HS-27A (cell line): Measurements from ENCODE around the gene AP3S2.
"Not testable (repeated sequence)": the region's sequence is repeated elsewhere in the genome, so short reads cannot be mapped to it uniquely, and the experiment has no call there.

ENCODE experiments used
- DNase-seq: peaks from one replicate; pipeline ENCODE4 v3.0.0-alpha.2; 2012; ENCODE audit warnings: low read depth, missing footprints

AP3S2 gene

DNA sequence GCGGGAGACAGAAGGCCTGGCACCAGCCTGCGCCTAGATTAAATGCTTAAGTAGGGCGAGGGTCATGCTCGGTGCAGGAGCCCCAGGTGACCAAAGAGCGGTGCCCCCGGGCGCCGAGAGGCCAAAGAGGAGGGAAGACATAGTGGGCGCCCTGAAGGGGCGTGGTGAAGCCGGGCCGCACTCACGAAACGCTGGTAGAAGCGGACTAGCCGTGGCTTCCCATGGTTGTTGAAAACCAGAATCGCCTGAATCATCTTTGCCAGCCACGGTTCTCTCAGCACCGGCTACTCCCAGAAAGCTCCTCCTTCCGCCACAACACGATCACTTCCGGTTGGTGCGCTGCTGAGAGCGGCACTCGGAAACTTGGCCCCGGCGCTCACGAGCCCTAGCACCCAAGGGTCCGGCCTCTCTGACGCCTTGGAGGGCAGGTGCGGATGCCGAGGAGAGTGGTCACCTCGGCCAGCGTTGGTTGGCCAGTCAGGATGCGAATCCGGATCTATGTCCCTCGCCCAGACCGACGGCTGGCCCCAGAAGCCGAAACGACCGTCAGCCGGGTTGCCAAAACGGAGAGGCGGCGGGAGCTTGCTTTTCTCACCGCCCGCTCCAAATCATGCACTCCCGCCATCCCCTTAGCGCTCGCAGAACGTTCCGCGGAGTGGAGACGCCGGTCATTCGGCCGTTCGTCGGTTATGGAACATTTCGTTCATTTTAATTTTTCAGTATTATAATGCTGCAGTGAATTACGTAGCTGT, at the start of gene AP3S2:
TSS of gene AP3S2 (minus strand) at position 299 of the 752 bp plus-strand sequence. CDS start at position 254, 45 bp downstream.
- DNase-seq: peak; percentile 94

DNA sequence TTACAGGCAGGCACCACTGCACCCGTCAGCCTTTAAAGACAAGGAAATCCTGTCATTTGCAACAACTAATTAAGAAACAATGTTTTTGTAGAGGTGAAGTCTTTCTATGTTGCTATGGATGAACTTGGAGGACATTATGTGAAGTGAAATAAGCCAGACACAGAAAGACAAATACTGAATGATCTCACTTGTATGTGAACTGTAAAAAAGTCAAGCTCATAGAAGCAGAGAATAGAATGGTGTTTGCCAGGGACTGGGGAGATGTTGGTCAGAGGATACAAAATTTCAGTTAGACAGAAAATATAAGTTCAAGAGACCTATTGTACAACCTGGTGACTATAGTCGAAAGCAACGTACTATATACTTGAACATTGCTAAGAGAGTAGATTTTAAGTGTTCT, 46.1 kb upstream of the AP3S2 start:
- no peak for DNase-seq

DNA sequence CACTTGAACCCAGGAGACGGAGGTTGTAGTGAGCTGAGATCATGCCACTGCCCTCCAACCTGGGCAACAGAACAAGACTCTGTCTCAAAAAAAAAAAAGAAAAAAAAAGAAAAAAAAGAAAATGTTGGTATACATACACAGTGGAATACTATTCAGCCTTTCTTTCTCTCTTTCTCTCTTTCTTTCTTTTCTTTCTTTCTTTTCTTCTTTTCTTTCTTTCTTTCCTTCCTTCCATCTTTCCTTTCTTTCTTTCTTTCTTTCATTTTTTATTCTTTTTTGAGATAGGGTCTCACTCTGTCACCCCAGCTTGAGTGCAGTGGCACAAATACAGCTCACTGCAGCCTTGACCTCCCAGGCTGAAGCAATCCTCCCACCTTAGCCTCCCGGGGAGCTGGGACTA, 45.6 kb upstream of the AP3S2 start:
- DNase-seq: not testable (repeated sequence)

DNA sequence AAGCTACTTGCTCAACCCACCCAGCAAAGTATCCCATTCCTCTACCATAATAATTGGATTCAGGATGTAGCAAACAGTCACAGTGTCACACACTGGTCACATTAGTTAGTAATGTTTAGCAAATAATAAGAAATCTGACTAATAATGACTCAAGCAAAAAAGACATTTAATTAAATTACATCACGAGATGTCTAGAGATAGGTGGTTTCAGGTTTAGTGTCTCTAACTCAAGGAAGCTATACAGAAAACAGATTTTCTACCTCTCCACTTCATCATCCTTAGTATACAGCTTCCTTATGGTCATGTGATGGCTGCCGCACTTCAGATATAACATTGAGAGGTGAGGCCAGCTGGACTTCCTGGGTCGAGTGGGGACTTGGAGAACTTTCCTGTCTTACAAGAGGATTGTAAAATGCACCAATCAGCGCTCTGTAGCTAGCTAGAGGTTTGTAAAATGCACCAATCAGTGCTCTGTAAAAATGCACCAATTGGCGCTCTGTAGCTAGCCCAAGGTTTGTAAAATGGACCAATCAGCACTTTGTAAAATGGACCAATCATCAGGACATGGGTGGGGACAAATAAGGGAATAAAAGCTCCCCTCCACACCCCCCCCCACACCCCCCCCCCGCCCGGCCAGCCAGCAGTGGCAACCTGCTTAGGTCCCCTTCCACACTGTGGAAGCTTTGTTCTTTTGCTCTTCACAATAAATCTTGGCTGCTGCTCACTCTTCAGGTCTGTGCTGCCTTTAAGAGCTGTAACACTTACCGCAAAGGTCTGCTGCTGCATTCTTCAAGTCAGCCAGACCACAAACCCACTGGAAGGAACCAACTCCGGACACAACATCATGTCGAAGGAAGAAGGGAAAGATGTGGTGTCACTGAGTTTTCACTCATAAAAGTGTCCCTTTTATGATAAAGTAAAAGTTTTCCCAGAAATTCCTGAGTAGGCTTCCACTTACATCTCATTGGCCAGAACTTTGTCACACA, 43.9 kb upstream of the AP3S2 start:
- DNase-seq: no peak

DNA sequence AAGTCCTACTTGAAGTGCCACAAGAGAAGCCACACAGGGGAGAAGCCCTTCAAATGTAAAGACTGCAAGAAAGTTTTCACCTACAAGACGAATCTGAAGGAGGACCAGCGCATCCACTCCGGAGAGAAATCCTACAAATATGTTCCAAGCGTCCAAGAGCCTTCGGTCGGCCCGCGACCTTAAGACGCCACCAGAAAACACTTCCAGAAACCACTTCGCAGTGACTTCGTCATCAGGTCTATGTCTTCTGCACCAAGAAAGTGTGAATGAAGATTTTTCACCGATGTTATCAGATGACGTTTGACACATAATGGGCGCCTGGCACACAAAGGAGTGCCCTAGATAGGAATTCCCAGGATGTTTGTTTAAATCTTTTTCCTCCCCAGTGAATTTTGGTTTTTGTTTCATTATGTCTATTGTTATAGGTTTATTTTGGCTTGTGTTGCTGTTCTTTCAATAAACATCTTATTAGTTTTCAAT, 43.0 kb upstream of the AP3S2 start:
- no peak for DNase-seq

DNA sequence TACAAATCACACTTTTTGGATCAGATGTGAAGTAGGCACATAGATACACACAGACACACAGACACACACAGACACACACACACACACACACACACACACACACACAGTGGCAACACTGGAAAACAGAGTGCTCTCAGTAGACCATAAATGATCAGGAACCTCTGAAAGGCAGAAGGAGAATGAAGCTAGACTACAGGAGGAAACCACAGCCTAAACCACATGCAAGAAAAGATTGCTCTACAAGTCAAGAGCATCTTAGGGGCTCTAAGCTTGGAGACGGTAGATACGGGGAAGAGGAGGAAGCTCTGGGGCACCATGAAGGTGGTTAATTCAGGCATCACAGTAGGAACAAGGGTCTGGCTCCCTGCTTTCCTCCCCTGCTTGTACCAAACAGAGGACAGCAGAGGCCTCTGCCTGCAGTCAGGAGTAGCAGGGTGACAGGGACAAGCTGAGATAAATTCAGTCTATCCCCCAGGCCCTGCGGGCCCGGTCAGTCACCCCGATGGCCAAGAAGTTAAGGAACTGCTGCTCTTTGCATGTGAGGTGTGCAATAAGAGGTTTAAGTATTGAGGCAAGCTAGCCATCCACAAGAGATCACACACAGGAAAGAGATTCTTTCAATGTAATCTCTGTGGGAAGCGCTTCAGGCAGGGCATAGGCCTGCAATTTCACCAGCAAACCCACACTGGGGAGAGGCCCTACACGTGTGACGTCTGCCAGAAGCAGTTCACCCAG, 42.4 kb upstream of the AP3S2 start:
- DNase-seq: no peak

DNA sequence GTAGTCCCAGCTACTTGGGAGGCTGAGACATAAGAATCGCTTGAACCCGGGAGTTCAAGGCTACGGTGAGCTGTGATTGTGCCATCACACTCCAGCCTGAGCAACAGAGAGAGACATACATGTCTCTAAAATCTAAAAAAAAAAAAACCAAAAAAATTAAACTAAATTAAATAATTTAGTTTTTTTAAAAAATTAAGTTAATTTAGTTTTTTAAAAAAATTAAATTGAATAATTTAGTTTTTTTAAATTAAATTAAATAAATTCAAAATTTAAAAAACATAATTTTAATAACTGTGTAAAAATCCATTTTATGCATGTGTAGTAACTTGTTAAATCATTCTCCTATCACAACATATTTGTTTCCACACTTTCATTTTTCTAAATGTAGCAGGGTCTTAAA, 39.1 kb upstream of the AP3S2 start:
- DNase-seq: no peak

DNA sequence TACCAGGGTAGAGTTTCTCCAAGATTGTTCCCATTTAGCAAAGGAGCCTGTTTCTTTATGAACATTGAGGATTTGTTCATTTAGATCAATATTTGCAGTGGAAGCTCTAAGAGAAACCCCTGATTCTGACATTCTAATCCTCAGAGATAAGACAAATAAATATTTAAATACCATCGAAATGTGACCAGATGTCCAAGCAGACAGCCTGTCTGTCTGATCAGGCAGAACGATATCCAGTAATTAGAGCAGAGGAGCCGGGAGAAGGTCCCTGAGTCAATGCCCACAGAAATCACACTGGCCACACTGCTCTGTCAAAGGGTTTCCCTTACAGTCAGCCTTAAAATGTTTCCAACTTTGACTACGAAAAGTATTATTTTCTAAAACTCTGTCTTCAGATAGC, 34.6 kb upstream of the AP3S2 start:
- no peak for DNase-seq

DNA sequence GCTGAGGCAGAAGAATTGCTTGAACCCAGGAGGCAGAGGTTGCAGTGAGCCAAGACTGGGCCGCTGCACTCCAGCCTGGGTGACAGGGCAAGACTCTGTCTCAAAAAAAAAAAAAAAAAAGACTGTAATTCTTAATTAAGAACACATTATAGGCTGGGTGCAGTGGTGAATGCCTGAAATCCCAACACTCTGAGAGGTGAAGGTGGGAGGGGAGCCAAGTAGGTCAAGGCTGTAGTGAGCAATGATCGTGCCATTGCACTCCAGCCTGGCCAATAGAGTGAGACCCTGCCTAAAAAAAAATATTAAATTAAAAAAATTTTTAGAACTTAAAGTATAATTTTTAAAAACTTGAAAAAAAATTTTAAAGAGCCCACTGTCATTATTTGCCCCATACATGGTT, 32.4 kb upstream of the AP3S2 start:
- DNase-seq: no peak

DNA sequence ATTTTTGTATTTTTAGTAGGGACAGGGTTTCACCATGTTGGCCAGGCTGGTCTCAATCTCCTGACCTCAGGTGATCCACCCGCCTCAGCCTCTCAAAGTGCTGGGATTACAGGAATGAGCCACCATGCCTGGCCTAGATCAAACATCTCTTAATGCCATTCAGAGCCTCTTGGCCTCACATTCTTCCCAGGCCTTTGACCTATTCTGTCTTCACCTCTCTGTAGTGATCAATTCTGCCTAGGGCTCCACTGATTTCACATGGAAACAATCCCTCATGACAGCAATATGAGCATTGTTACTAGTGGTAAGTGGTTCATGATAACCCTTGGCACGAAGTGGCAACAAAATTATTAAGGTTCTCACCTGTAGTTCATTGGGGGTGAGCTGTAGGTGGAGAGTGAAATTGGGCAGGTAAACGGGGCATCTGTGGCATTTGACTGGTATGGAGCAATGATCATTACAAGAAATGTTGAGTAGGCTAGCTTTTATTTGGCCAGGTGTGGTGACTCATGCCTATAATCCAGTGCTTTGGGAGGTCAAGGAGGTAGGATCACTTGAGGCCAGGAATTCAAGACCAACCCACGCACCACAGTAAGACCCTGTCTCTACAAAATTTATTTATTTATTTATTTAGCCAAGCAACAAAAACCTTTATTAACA, 23.8 kb upstream of the AP3S2 start:
- DNase-seq: no peak

DNA sequence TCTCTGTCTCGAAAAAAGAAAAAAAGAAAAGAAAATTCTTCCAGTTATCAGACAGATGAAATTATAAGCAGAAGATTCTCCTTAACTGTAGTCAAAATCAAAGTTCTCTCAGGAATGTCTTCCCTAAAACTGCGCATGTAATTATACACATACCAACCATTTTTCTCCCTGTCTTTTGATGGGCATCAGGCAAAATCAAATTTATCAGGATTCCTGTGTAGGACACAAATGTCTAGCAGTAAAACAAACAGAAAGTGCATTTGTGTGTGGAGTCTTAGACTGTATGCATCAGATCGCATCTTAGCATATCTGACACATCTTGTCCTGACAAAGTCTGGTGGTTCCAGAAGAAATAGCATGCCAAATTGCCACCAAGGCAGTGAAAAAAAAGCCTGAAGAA, 22.9 kb upstream of the AP3S2 start:
- DNase-seq: no peak

DNA sequence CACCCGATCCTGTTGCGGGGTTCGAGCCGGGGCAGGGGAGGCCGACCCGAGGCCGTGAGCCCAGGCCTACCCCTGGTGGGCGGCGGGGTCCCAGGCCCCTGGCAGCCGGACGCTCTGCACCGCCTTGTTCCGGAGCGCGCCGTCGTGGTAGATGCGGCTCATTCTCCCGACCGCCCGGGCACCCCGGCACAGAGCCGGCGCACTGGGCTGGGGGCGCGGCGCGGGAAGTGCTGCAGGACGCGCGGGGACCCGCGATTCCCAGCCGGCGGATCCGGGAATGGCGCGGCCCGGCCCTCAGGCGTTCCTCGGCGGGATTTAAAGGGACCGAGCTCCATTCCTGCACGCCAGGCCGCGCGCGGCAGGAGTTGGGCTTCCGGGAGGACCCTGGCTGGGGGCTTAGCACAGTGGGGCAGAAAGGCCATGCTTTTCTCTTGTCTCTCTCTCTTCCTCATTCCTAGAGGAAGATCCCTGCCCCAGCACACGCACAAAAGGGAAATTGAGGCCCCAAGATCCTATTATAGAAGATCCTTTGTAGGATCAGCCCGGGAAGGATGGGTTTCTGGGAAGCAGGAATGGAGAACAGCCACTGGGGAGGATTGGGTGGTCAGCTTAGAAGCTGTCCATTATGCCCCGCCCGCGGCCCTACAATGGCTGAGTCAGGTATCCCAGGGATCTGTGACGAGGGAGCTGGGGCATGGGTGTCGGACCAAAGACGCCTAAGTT, 19.0 kb upstream of the AP3S2 start, which contains the start of gene ARPIN:
TSS of gene ARPIN (minus strand) at position 279 of the 723 bp plus-strand sequence. CDS start at position 162, 117 bp downstream.
- no peak for DNase-seq

DNA sequence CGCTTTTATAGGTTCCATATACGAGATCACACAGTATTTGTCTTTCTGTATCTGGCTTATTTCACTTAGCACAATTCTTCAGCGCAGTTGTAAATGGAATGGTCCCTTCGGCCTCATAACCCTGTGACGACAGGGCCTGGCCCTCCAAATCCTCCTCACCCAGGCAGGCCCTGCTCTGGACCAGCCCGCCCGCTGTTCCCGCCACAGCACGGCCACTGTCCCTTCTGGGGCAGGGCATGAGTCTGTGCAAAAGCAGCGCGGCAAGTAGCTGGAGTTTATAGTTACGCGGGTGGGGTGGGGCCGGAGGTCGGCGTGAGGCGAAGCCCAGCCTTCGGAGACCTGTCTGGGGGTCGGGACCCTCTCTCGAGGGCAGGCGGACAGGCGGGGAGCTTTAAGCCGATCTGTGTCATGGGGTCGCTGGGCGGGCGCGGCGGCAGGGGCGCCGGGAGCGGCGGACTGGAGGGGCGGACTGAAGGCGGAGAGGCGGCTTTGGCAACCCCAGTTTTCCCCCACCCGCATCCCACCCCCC, 18.4 kb upstream of the AP3S2 start:
- DNase-seq: no peak

DNA sequence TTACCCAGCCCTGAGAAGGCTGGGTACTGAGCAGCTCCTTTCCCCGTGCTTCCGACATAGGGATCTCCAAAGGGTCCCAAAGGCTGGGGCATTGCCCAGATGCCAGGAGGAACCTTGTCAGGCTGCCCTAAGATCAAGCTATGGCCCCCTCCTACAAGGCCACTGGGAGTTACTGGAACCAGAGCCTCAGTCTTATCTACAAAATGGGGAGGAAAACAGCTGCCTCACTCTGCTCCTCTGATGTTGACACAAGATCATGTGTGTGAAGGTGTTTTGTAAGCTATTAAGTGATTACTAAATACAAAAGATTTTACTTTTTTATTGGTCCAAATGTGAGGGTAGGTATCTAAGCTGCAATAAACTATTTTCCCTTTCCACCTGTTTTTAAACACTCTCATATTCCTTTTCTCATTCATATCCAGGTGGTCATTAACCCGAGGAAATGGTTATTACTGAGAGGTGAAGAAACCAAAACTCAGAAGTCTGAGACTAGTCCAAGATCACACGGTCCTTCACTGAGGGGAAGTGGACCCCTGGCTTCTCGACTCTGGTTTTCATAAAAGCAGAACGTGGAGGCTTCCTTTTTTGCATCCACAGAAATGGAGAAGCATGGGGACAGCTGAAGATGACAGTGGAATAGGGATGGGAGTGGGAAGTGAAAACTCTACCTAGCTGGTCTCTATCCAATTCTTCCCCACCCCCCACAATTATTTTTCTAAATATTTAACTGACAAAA, 17.3 kb upstream of the AP3S2 start:
- no peak for DNase-seq

DNA sequence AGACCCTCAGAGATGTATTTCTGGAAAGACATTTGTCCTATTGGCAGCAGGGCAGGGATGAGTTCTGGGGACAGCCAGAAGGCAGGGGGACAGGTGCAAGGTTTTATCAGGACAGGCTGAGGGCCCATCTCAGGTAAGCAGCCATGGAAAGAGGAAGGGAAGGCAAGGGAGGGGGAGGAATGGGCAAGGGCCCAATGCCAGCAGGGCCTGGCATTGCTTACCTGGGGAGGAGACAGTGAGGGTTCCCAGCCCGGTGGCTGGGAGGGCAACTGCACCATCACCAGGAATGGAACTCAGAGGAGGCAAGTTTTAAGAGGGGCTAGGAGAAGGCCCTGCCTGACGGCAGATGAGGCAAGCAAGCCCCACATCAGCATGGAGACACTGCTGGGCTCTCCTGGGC, 15.8 kb upstream of the AP3S2 start:
- no peak for DNase-seq

DNA sequence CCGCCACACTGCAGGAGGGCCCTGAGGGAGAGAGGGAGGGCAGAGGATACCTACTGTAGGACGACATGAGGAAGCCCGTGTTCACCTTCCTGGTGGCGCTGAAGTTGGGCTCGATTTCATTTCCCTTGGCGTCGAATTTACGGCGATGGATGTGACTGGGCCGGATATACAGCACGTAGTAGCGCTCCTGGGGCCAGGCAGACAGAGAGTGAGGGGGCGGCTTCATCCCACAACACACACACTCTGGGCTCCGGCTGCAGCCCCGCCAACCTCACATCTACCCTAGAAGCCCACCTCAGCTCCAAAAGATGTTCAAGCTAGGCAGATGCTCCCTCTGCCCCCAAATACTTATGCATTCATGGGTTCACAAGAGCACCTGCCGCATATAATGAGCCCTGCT, 14.4 kb upstream of the AP3S2 start:
- DNase-seq: no peak

DNA sequence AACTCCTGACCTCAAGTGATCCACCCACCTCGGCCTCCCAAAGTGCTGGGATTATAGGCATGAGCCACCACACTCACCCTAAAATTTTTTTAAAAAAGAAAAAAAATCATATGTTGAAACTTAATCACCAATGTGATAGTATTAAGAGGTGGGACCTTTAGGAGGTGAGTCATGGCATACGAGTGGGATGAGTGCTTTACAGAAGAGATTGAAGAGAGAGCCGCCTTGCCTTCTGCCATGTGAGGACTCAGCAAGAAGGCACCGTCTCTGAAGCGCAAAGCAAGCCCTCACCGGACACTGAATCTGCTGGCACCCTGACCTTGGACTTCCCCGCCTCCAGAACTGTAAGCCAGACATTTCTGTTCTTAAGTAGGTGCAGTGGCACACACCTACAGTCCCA, 13.5 kb upstream of the AP3S2 start:
- no peak for DNase-seq

DNA sequence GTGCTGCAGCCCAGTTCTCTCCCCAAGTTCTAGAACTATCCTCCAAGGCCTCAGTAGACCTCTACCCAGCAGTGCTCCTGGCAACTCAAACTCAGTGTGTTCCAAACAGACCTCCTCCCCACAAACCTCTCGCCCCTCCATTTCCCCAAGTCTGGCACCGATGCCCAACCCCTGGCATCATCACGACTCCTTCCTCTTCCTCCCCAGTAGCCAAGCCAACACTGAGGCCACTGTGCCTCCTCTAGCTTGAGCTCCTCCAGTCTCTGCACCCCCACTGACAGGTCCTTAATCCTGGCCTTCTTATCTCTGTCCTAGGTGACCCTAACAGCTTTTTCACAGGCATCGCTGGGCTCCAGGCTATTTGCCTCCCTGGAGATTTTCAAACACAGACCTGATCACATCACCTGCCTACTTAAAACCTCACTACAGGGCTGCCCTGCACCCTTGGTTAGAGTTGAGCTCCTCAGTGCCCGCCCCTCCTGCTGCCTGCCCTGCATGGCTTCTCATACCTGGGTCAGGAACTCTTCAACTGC, 12.1 kb upstream of the AP3S2 start:
- no peak for DNase-seq

DNA sequence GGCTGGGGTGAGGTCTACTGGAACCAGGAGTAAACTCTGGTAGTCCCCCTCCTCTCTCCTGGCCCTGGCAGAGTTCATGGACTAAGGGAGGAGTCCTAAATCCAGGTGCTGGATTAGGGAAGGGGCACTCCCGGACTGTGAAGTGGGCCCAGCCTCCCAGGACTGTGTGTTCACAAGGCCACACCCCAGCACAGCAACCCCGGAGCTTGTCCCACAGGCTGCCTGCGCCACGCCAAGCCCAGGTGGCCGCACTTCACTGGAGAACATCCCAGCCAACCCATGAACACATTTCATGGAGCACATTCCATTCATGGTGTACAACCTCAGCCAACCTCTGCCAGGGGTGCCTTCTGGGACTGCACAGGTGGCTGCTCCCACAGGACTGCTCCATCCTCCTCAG, 10.7 kb upstream of the AP3S2 start:
- DNase-seq: no peak

DNA sequence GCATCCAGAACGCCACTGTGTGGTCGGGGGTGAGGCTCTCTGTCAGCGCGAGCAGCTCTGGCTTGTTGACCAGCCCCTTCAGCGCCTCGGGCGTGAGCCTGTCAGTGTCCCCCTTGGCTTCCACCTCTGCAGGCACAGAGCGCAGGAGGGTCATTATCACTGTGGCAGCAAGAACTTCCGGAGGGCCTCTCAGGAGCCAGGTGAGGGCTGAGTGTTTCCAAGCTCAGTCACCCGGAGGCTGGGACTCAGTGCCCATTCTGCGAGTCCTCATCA, 10.0 kb upstream of the AP3S2 start:
- DNase-seq: no peak
